Smooth muscle cell (in vitro differentiated cells): Measurements from ENCODE around the gene C1orf232. TPM values are rescaled to one million over a fixed set of nuclear protein-coding genes. Genes with fewer than 3 reads are reported as not detected.

Experiments
- DNase-seq: peaks from one replicate; lab custom pipeline; 2025; ENCODE audit not compliant: unreplicated experiment; lab: John Stamatoyannopoulos, UW
- H2AFZ ChIP-seq: fragments of 200-600 bp; sonication (generic); 2 replicates; pipeline ENCODE4 v1.6.0; 2016; ENCODE audit warnings: antibody characterized with exemption, low read depth, mild to moderate bottlenecking
- H3F3A ChIP-seq: fragments of 200-600 bp; sonication (generic); 2 replicates; pipeline ENCODE4 v1.6.0; 2017; ENCODE audit warnings: antibody characterized with exemption, low read depth
- H3K27ac ChIP-seq: fragments of 200-600 bp; sonication (generic); 2 replicates; pipeline ENCODE4 v1.5.1; 2016; ENCODE audit warnings: low read depth, mild to moderate bottlenecking
- H3K27me3 ChIP-seq: fragments of 200-600 bp; sonication (generic); 2 replicates; pipeline ENCODE4 v1.6.1; 2016; ENCODE audit warnings: low read depth, mild to moderate bottlenecking
- H3K36me3 ChIP-seq: fragments of 200-600 bp; sonication (generic); 2 replicates; pipeline ENCODE4 v1.5.1; 2016; ENCODE audit warnings: low read depth
- H3K4me1 ChIP-seq: fragments of 200-600 bp; sonication (generic); 2 replicates; pipeline ENCODE4 v1.5.1; 2016; ENCODE audit warnings: low read depth
- H3K4me2 ChIP-seq: fragments of 200-600 bp; sonication (generic); 2 replicates; pipeline ENCODE4 v1.6.0; 2016; ENCODE audit warnings: mild to moderate bottlenecking
- H3K4me3 ChIP-seq: fragments of 200-600 bp; sonication (generic); 2 replicates; pipeline ENCODE4 v1.5.1; 2016; ENCODE audit warnings: mild to moderate bottlenecking
- H3K79me2 ChIP-seq: fragments of 200-600 bp; sonication (generic); 2 replicates; pipeline ENCODE4 v1.6.0; 2016; ENCODE audit warnings: low read depth, mild to moderate bottlenecking
- H3K9ac ChIP-seq: fragments of 200-600 bp; sonication (generic); 2 replicates; pipeline ENCODE4 v1.6.0; 2016; ENCODE audit warnings: low read depth
- H3K9me3 ChIP-seq: fragments of 200-600 bp; sonication (generic); replicated peaks from 2 replicates; pipeline ENCODE4 v1.5.1; 2016; ENCODE audit warnings: low read depth
- H4K20me1 ChIP-seq: fragments of 200-600 bp; sonication (generic); 2 replicates; pipeline ENCODE4 v1.6.0; 2016; ENCODE audit warnings: low read depth
- CTCF ChIP-seq: fragments of 200-600 bp; sonication (generic); IDR thresholded peaks from 2 replicates; pipeline ENCODE4 v1.5.1; 2017; ENCODE audit warnings: borderline replicate concordance, mild to moderate bottlenecking, antibody characterized with exemption; ENCODE audit not compliant: insufficient read depth, poor library complexity, severe bottlenecking
- WGBS: methylation state at CpG from one replicate; pipeline ENCODE4 v1.1.7; 2016; ENCODE audit warnings: low lambda C conversion rate; 5-methylcytosine and 5-hydroxymethylcytosine counted together
- polyA plus RNA-seq: library from polyadenylated mRNA; unstranded; fragments of >200 nt; fragmentation: Nextera tagmentation; extraction: Ambion mirVana; gene quantifications from 2 replicates; pipeline ENCODE4 v1.2.1, GENCODE V29; 2016
- total RNA-seq: library from RNA; depleted of rRNA; stranded (reverse); fragments of >200 nt; gene quantifications from 2 replicates; pipeline ENCODE4 v1.2.3, GENCODE V29; 2014

The C1orf232 gene
- total and polyA plus RNA-seq, 2 experiments from 2014 or later = not detected

DNA sequence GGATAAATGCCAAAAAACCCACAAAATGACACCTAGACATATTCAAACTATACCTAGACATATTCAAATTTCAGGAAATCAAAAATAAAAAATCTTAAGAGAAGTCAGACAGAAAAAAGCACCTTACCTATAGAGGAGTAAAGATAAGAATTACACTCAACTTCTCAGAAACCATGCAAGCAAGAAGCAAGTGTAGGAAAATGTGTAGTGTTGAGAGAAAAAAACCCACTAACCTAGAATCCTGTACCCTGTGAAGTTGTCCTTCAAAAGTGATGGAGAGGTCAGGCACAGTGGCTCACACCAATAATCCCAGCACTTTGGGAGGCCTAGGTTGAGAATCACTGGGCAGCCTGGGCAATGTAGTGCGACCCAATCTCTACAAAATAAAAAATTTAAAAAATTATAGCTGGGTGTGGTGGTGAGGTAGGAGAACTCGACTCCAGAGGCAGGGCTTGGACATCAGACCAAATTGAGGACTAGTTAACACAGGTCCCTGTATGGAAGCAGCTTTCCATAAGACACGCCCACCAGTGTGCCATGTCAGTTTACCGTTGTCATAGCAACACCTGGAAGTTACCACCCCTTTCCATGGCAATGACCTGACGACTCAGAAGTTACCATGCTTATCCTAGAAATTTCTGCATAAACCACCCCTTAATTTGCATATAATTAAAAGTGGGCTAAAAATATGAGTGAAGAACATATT lies 36.5 kb downstream of the C1orf232 start:
- no peak overlapping the region for H3K27ac ChIP-seq
- no peaks in the 10 kb centered on the region for H3K36me3 ChIP-seq
- H3K4me2 ChIP-seq = no peak overlapping the region
- no peaks in the 10 kb centered on the region for H3K27me3 ChIP-seq
- no peak overlapping the region for H2AFZ ChIP-seq
- DNase-seq = no peak
- no peaks in the 10 kb centered on the region for H3K79me2 ChIP-seq
- H3K4me1 ChIP-seq = no peaks in the 10 kb centered on the region
- H3K4me3 ChIP-seq = no peak overlapping the region
- 89% methylated on average over 5 of the region's 5 CpGs for WGBS
- H3K9ac ChIP-seq = no peak overlapping the region
- TF ChIP-seq CTCF = no peak
- H4K20me1 ChIP-seq = no peaks in the 10 kb centered on the region
- H3F3A ChIP-seq = no peaks in the 10 kb centered on the region
- no peaks in the 10 kb centered on the region for H3K9me3 ChIP-seq

DNA sequence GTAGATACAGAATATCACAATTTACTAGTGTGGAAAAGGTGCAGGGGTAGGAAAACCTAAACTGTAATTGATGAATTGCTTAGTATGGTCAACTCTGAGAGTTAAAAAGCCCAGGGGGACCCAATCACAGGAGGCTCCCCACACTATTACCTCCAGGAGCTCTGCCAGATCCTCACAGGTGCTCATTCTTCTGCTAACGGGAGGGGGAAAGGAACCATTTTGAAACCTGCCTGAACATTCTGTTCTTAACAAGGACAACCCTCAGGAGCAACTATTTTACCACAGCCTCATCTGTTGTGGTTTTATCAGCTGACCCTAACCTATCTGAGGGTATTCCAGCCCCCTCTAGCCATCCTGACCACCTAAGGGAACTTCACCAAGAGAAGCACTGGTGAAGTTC lies 38.1 kb downstream of the C1orf232 start:
- Histone ChIP-seq H3K4me2 (no peak overlapping the region), H3K4me3 (no peak overlapping the region), H2AFZ (no peak overlapping the region), H4K20me1 (no peaks in the 10 kb centered on the region), H3K9me3 (no peaks in the 10 kb centered on the region), H3K36me3 (no peaks in the 10 kb centered on the region), H3K79me2 (no peaks in the 10 kb centered on the region), H3F3A (no peaks in the 10 kb centered on the region), H3K4me1 (no peaks in the 10 kb centered on the region), H3K27ac (no peak overlapping the region), H3K9ac (no peak overlapping the region), H3K27me3 (no peaks in the 10 kb centered on the region)
- 73% methylated on average over 1 of the region's 1 CpG for WGBS
- DNase-seq = no peak
- no peak for TF ChIP-seq CTCF

DNA sequence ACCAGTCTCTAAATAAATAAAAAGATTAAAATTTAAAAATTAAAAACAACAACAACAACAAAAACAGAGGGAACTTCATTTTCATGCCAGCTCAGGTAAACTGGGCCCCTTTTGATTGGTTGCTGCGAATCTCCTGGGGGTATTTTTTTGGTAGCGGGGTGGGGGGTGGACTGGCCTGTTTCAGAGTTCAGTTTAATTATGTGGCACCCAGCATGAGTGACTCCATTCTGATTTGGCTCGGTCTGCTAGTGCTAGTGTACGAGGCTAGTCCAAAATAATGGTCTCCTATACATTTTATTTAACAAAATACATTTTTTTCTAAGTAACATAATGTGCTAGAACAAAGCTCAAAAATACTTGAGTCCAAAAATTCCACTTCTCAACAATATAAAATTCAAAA lies 39.0 kb downstream of the C1orf232 start:
- H3K79me2 ChIP-seq = no peaks in the 10 kb centered on the region
- no peaks in the 10 kb centered on the region for H3K27me3 ChIP-seq
- no peak overlapping the region for H2AFZ ChIP-seq
- H3K27ac ChIP-seq = no peak overlapping the region
- H3F3A ChIP-seq = no peaks in the 10 kb centered on the region
- 88% methylated on average over 4 of the region's 4 CpGs for WGBS
- no peaks in the 10 kb centered on the region for H3K4me1 ChIP-seq
- H3K36me3 ChIP-seq = no peaks in the 10 kb centered on the region
- H4K20me1 ChIP-seq = no peaks in the 10 kb centered on the region
- H3K9me3 ChIP-seq = no peaks in the 10 kb centered on the region
- no peak overlapping the region for H3K4me3 ChIP-seq
- DNase-seq = no peak
- no peak for TF ChIP-seq CTCF
- no peak overlapping the region for H3K9ac ChIP-seq
- no peak overlapping the region for H3K4me2 ChIP-seq
